Fibroblast of pulmonary artery (primary cell): Measurements from ENCODE around the gene ADARB2.

Source experiments
- DNase-seq: peaks from one replicate; pipeline ENCODE4 v3.0.0-alpha.2; 2010; ENCODE audit warnings: low read depth
- H3K4me3 ChIP-seq: replicated peaks from 2 replicates; pipeline ENCODE4 v1.5.1; 2011; ENCODE audit warnings: low read depth, mild to moderate bottlenecking, control low read depth, low read length, moderate library complexity
- CTCF ChIP-seq: IDR thresholded peaks from 2 replicates; pipeline ENCODE4 v1.5.1; 2011; ENCODE audit warnings: mild to moderate bottlenecking, control low read depth, low read length, inconsistent platforms; ENCODE audit errors: missing control alignments

The ADARB2 gene

DNA sequence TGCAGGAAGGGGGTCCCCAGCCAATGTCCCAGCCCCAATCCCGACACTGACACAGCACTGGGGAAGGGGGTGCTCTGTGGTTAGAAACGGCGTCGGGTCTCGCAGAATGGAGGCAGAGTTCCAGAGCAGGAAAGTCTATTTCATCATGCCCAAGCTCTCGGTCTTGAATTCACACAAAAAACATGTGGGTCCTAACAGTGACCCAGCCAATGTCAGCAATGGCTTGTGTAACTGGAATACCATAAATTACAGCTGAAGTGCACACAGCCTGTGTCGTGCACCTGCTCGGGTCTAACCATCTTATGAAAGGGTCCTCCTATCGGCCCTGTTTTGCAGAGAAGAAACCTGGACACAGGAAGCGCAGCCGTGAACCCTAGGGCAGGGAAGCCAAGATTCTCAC, 324.1 kb downstream of the ADARB2 start:
- DNase-seq, result no peak
- TF ChIP-seq CTCF, result no peak
- H3K4me3 ChIP-seq, result no peak overlapping the region

DNA sequence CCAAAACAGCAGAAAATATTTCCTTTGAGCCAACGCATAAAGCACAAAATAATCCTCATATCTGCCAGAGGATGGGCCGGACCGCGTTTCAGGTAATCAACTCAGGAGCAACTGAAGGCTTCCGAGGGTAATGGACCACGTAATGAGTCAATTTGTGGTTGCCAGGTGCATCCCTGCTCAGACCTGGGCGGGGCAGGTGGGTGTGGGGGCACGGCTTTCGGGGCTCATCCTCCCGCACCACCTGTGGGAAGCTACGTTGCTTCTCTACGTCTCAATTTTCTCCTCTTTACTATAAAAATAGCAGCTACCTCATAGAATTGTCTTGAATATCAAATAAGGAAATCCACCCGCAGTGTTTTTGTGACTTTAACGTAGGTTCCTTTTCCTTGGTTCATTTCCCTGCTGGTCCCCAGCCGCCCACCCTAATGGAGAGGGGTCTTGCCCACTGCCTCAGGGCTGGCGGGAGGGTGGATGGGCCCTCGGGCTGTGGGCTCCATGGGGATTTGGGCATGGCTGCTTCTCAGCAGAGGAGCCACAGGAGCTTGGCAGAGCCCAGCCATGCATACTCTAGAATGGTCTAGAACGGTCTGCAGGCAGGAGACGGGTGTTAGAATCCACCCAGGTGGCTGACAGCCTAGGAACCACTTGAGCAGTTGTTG, 324.7 kb downstream of the ADARB2 start:
- H3K4me3 ChIP-seq, result no peak overlapping the region
- no peak for DNase-seq
- no peak for TF ChIP-seq CTCF

DNA sequence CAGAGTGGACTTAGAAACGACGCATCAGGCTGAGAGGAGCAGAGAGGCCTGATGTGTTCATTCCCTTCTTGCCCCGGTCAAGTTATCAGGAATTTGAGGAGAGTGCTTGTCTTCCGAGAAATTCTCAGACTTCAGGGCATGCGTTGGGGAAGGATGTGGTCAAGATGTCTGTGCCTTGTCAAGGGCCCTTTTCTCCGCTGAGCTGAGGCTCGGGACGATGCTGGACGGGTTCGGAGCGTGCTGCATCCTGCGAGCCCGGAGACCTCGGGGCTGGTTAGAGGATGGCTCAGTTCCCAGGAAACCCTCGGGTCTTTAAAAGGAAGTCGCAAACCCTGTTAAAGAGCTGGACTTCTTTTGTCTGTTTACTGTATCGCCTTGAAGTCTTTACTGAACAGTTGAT, 325.4 kb downstream of the ADARB2 start:
- TF ChIP-seq CTCF, result no peak
- no peak overlapping the region for H3K4me3 ChIP-seq
- DNase-seq, result no peak

GRCh38 chr10:1411451-1411850, 325.9 kb downstream of the ADARB2 start:
- no peak for TF ChIP-seq CTCF
- no peak for DNase-seq
- H3K4me3 ChIP-seq, result no peak overlapping the region

- no peak for TF ChIP-seq CTCF
- H3K4me3 ChIP-seq, result no peak overlapping the region
- DNase-seq, result no peak
Measured at GRCh38 chr10:1410469-1411395, 326.6 kb downstream of the ADARB2 start.

GRCh38 chr10:1410032-1410431, 327.3 kb downstream of the ADARB2 start:
- no peak for DNase-seq
- no peak overlapping the region for H3K4me3 ChIP-seq
- TF ChIP-seq CTCF, result no peak
